HG03060 (cell line): ENCODE results near the gene HMHB1.
"Not testable (repeated sequence)": the region's sequence is repeated elsewhere in the genome, so short reads cannot be mapped to it uniquely, and the experiment has no call there.

ENCODE experiments used
- ATAC-seq: cut with Tn5 transposase; IDR thresholded peaks from one replicate; pipeline ENCODE4 v1.9.1; 2021; ENCODE audit warnings: low read depth, moderate number of reproducible peaks; ENCODE audit not compliant: unreplicated experiment

Gene HMHB1

DNA sequence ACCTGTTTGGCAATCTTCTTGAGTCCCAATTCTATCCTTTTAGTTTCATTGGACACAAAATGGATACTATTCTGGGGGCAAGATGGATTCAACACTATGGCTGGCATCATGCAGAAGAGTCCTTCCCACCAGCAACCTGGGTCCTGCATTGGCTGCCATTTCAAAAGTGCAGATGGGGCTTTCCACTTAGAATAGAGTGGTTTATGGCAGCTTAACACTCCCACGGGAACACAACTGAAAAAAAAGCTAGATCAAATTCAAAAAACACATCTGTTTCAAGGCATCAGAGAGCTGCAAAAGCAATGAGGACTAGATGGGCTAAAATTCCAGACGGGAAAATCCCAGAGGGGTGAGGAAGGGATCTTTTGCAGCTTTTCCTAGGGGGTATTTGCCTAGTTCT, 11.2 kb upstream of the HMHB1 start:
- ATAC-seq = no peak

GRCh38 chr5:143801252-143801939, 10.6 kb upstream of the HMHB1 start:
- no peak for ATAC-seq

GRCh38 chr5:143805861-143806260, 6.1 kb upstream of the HMHB1 start:
- no peak for ATAC-seq

DNA sequence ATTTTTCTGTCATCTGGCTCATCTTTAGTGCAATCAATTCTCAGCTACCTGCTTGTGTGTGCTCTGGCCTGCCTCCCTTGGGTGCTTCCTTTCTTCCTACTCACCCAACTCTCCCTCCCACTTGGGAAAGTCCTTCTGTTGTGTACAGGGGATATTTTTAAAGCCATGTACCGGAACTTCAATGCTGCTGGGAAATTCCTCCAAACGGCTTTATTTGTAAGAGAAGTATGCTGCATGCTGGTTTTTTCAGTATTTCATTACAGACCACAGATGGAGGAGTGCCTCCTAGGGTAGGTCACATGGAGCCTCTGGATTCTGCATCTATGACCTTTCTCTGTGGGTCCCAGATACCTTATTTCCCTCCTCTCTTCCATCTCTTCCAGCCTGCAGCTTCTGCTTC, 5.4 kb upstream of the HMHB1 start:
- no peak for ATAC-seq

GRCh38 chr5:143807401-143807800, 4.6 kb upstream of the HMHB1 start:
- ATAC-seq = no peak

DNA sequence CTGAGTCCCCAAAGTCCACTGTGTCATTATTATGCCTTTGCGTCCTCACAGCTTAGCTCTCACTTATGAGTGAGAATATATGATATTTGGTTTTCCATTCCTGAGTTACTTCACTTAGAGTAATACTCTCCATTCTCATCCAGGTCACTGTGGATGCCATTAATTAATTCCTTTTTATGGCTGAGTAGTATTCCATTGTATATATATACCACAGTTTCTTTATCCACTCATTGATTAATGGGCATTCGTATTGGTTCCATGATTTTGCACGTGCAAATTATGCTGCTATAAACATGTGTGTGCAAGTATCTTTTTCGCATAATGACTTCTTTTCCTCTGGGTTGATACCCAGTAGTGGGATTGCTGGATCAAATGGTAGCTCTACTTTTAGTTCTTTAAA, 4.4 kb downstream of the HMHB1 start:
- not testable (repeated sequence) for ATAC-seq

DNA sequence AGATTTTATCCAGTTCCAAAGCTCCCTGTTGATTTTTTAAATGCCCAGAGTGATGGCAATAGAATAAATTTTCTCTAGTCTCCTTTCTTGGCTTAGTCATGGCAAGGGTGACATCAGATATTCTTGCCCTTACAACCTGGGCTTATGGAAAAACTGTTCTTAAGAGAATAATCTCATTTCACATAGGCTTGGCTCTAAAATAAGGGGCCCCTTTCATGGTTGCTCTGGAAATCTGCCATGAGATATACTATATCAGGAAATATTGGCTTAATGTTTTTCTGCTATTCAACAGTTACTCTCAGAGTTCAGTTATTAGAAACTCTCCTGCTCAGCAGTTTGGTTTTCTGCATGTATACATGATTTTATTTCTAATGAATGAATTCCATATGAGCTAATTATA, 7.8 kb downstream of the HMHB1 start:
- ATAC-seq = no peak

DNA sequence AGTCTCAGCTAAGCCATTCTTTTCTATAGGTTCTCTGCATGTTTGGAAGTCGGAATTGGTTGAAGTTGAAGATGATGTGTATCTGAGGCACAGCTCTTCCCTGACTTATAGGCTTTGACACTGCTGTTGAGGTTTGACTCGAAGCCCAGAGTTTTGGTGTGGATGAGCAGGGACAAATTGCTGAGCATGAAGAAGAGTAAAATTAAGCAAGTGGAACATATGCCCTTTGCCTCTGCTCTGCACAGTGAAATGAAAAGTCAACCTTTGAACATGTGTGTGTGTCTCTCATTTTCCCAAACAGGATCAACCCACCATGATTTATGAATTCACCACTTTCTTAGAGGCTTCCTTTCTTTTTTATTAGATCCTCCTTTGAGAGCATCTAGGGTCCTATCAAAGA, 8.5 kb downstream of the HMHB1 start:
- no peak for ATAC-seq

GRCh38 chr5:143824851-143825720, 13.1 kb downstream of the HMHB1 start:
- ATAC-seq = peak; percentile 29

DNA sequence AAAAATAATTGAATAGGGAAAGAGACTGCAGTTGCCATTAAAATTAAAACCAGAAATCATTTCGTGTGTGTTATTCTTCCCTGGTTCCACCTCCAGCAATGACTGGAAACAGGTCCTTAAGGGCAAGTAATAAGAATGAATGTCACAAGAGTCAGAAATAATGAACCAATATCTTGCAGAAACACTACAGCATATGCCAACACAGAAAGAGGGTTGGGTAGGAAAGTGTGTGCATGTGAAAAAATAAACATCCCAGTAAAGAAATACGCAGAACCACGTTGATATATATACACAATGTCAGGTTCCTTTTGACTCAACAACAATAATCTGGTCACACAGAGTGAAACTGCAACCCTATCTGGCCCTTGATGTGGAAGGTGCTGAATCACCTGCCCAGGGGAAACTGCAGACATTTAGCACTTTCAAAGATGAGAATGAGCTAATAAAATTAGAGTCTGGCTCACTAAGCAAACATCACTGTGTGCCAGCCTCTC, 15.0 kb downstream of the HMHB1 start:
- ATAC-seq = peak; percentile 96

DNA sequence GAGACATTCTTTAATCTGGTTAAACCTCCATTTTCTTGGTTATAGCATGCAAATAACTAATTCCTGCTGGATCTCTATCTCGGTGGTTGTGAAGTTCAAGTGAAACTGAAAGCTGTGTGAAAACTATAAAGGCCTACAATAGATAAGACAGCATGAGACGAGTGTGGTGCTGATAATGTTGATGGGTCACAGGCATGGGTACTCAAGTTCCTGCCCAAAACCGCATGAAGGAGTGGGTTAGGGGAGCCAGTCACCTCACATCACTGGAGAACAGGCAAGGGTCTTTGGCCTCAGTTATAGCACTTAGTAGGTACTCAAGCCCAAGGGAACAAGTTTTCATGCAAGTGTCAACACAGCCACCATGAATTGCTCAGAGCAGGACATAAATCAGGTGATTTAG, 16.7 kb downstream of the HMHB1 start:
- ATAC-seq = no peak

GRCh38 chr5:143833177-143833576, 21.2 kb downstream of the HMHB1 start:
- ATAC-seq = no peak

DNA sequence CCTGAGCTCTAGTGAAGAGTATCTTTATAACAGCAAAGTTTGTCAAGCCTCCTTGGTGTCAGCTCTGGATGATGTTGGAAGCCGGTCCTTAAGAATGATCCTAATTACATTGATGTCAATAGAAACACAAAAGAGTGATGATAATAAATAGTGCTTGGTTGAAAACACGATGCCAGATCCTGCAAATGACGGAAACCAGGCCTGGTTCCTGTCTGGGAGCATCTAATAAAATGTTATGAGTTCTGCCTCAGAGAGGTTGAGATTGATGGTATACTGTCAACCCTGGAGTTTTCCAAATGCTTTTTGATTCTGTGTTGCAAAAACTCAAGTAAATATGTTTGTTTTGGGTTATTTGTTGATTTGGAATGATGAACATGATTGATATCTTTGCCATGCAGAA, 23.3 kb downstream of the HMHB1 start:
- ATAC-seq = no peak

DNA sequence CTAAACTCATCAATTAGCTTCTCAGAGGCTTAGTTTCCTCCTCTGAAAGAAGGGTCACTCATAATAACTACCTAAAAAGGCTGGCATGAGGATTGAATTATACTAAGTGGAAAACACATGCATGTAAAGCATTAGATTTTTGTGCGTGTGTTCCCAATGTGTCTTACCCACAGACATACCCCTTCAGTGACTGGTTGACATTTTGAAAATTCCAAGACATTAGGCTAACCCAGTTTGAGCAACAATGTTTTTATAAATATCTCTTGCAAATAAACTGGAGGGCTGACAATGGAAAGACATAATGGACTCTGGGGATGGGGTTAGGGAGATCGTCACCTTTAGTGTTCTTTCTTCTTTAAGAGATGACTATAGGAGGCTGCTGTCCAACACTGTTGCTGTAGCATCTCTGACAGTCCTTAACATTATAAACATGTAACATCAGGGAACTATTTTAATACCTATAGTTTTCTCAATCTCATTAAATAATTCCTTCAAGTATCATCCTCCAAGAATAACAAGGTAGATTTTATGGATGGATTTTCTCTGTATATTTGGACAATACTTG, 24.3 kb downstream of the HMHB1 start:
- ATAC-seq = no peak

DNA sequence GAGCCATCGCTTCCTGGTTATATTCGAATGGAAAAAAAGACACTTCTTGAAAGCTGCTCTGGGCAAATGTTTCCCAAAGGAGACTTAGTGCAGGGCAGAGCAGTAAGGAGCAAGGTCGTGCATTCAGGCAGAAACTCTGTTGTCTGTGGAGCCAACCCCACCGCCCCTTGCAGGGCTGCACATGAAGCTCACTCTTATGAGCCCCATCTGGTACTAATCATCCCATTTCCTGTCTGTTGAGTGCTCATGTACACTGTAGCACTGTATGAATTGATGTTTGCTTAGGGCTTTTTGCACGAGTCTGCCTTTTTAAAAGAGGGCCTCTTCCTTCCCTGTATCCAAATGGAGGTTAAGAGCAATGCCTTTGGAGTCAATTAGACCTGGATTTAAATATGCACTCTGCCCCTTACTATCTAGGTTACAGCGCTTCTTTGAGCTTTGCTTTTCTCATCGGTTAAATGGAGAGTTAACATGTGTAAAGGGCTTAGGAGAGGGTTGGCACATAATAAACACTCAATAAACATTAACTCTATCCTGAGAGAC, 25.4 kb downstream of the HMHB1 start:
- no peak for ATAC-seq

DNA sequence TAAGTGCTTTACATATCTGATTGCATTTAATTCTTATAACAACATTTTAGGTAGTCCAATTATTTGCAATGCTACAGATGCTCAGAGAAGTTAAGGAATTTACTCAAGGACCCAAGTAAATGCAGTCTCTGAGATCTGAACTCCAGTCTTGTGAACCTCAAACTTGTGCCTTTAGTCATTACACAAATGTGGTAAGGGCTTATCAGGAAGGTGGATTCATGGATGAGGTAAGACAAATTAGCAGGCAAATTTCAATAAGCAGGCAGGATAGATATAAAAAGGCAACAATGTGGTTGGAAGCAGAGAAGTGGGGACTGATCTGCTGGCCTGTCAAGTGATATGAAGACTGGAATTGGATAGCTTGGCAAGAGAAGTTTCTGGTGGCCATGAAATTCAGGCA, 29.5 kb downstream of the HMHB1 start:
- ATAC-seq = no peak

DNA sequence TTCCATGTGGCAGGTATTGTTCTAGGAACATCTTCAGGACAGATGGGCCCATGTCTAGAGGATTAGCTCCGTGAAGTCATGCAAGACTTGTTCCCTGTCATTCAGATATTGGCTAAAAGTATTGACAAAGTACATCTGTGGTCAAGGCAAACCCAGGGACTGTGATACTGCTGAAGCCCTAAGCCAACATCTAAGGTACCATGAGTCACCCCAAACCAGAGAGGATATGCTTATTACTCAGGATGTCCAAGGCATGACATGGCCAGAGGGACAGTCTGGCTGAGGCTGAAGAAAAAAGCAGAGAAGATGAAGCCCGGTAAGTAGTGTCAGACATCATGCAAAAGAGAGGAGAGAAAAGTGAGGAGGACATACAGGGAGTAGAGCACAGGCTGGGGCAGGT, 31.0 kb downstream of the HMHB1 start:
- ATAC-seq = no peak

- ATAC-seq = no peak
Observed at GRCh38 chr5:143843461-143843860, 31.5 kb downstream of the HMHB1 start.

DNA sequence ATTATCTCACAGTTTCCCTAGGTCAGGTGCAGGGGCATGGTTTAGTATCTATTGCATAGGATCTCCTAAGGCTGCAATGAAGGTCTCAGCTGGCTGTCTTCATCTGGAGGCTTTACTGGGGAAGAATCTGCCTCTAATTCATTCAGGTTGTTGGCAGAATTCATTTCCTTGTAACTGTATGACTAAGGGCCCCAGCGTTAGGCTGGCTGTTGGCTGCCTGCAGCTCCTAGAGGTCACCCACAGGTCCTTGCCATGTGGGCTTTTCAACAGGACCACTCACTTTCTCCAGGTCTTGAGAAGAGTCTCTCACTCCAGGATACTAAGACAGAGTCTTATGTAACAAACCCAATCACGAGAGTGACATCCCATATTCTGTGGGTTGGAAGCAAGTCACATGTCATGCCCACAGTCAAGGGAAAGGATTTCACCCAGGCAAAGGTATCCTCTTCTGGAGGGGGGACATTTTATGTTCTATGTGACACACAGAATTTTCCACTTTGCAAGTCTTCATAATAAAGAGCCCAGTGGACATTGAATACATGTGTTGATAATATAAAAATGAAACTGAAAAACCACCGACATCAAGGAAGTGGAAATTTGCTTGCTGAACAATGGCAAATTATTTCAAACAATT, 38.2 kb downstream of the HMHB1 start:
- ATAC-seq = no peak

DNA sequence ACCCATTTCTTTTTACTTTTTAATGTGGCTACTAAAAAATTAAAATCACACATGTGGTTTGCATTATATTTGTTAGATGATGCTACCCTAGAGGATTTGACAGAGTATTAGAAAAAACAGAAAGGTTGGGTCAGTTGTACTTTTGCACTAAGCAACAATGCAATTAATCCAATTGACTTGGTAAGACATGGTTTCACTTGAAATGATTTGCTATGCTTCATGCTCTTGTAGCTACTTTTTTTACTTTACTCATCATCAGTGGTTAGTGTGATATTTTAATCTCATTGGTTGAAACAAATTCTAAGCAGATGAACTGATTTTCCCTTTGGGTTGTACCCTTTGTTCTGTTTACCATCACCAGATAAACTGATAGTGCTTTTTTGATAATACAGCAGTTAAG, 39.4 kb downstream of the HMHB1 start:
- ATAC-seq = no peak

- no peak for ATAC-seq
Observed at GRCh38 chr5:143860211-143860610, 48.2 kb downstream of the HMHB1 start.
